Measurements from ENCODE around the gene ZCCHC14.
"Not testable (repeated sequence)": the region's sequence is repeated elsewhere in the genome, so short reads cannot be mapped to it uniquely, and the experiment has no call there.

Gene ZCCHC14

GRCh38 chr16:87387942-87388817 lies 104.6 kb downstream of the ZCCHC14 start:
- peak; percentile 99 for DNase-seq (ENCODE audit: low spot score)

- not testable (repeated sequence) for DNase-seq (ENCODE audit: low spot score)
Observed at GRCh38 chr16:87384875-87385167, 108.0 kb downstream of the ZCCHC14 start.

GRCh38 chr16:87384162-87384874 lies 108.5 kb downstream of the ZCCHC14 start:
- DNase-seq (ENCODE audit: low spot score) = no peak

- peak; percentile 97 for DNase-seq (ENCODE audit: low spot score)
Observed at GRCh38 chr16:87383505-87384161, 109.2 kb downstream of the ZCCHC14 start, which contains the start of gene FBXO31. Gene FBXO31, minus strand, starts transcription at chr16:87383776. Its CDS starts 32 bp downstream, at chr16:87383744.

GRCh38 chr16:87382023-87382785 lies 110.6 kb downstream of the ZCCHC14 start:
- no peak for DNase-seq (ENCODE audit: low spot score)

- no peak for DNase-seq (ENCODE audit: low spot score)
Observed at GRCh38 chr16:87380881-87381280, 111.9 kb downstream of the ZCCHC14 start.

GRCh38 chr16:87380403-87380802 lies 112.4 kb downstream of the ZCCHC14 start:
- no peak for DNase-seq (ENCODE audit: low spot score)

GRCh38 chr16:87379312-87379752 lies 113.5 kb downstream of the ZCCHC14 start:
- DNase-seq (ENCODE audit: low spot score) = not testable (repeated sequence)

- no peak for DNase-seq (ENCODE audit: low spot score)
Observed at GRCh38 chr16:87376660-87377059, 116.2 kb downstream of the ZCCHC14 start.

- no peak for DNase-seq (ENCODE audit: low spot score)
Observed at GRCh38 chr16:87375426-87376135, 117.2 kb downstream of the ZCCHC14 start.

- no peak for DNase-seq (ENCODE audit: low spot score)
Observed at GRCh38 chr16:87374313-87374712, 118.5 kb downstream of the ZCCHC14 start.

GRCh38 chr16:87372305-87372704 lies 120.5 kb downstream of the ZCCHC14 start:
- DNase-seq (ENCODE audit: low spot score) = no peak

GRCh38 chr16:87371261-87371866 lies 121.5 kb downstream of the ZCCHC14 start:
- DNase-seq (ENCODE audit: low spot score) = peak; percentile 70

GRCh38 chr16:87369796-87370719 lies 122.8 kb downstream of the ZCCHC14 start:
- no peak for DNase-seq (ENCODE audit: low spot score)

- DNase-seq (ENCODE audit: low spot score) = no peak
Observed at GRCh38 chr16:87369117-87369765, 123.6 kb downstream of the ZCCHC14 start.

- DNase-seq (ENCODE audit: low spot score) = no peak
Observed at GRCh38 chr16:87368029-87368770, 124.6 kb downstream of the ZCCHC14 start.

GRCh38 chr16:87367529-87367928 lies 125.3 kb downstream of the ZCCHC14 start:
- DNase-seq (ENCODE audit: low spot score) = no peak

- DNase-seq (ENCODE audit: low spot score) = no peak
Observed at GRCh38 chr16:87366930-87367329, 125.9 kb downstream of the ZCCHC14 start.
